ENCODE results near the gene ANK2.

The ANK2 gene

GRCh38 chr4:113008135-113008534 lies 41.3 kb upstream of the ANK2 start:
- no peak for TF ChIP-seq CTCF (IDR thresholded peaks at IDR 0.05; ENCODE audit: low read depth, low read length)
- TF ChIP-seq MAX (IDR thresholded peaks at IDR 0.05; ENCODE audit: low read depth, low read length): no peak
- TF ChIP-seq MYC (IDR thresholded peaks at IDR 0.05; ENCODE audit: low read depth, low read length): no peak
- no peak for TF ChIP-seq POLR2A (IDR thresholded peaks at IDR 0.05; ENCODE audit: extremely low read depth, insufficient read length)
- no peak overlapping the region for H3K4me3 ChIP-seq (ENCODE audit: low read depth, low read length)
- no peak for DNase-seq (ENCODE audit: low read depth)

- TF ChIP-seq CTCF (IDR thresholded peaks at IDR 0.05; ENCODE audit: low read depth, low read length) (no peak), POLR2A (IDR thresholded peaks at IDR 0.05; ENCODE audit: extremely low read depth, insufficient read length) (no peak), MAX (IDR thresholded peaks at IDR 0.05; ENCODE audit: low read depth, low read length) (no peak), MYC (IDR thresholded peaks at IDR 0.05; ENCODE audit: low read depth, low read length) (no peak)
- no peak overlapping the region for H3K4me3 ChIP-seq (ENCODE audit: low read depth, low read length)
- DNase-seq (ENCODE audit: low read depth): no peak
These were observed 40.7 kb upstream of the ANK2 start for GRCh38 chr4:113008716-113009115.

GRCh38 chr4:113009461-113009860 lies 40.0 kb upstream of the ANK2 start:
- no peak for DNase-seq (ENCODE audit: low read depth)
- TF ChIP-seq MAX (IDR thresholded peaks at IDR 0.05; ENCODE audit: low read depth, low read length) (no peak), CTCF (IDR thresholded peaks at IDR 0.05; ENCODE audit: low read depth, low read length) (no peak), MYC (IDR thresholded peaks at IDR 0.05; ENCODE audit: low read depth, low read length) (no peak), POLR2A (IDR thresholded peaks at IDR 0.05; ENCODE audit: extremely low read depth, insufficient read length) (no peak)

GRCh38 chr4:113012122-113012725 lies 37.2 kb upstream of the ANK2 start:
- TF ChIP-seq CTCF (IDR thresholded peaks at IDR 0.05; ENCODE audit: low read depth, low read length): no peak
- TF ChIP-seq MYC (IDR thresholded peaks at IDR 0.05; ENCODE audit: low read depth, low read length): no peak
- no peak for TF ChIP-seq POLR2A (IDR thresholded peaks at IDR 0.05; ENCODE audit: extremely low read depth, insufficient read length)
- TF ChIP-seq MAX (IDR thresholded peaks at IDR 0.05; ENCODE audit: low read depth, low read length): no peak
- DNase-seq (ENCODE audit: low read depth): no peak
- no peak overlapping the region for H3K4me3 ChIP-seq (ENCODE audit: low read depth, low read length)

More at GRCh38 chr4:113009461-113009860, 40.0 kb upstream of the ANK2 start:
- no peak overlapping the region for H3K4me3 ChIP-seq (ENCODE audit: low read depth, low read length)

GRCh38 chr4:113012786-113013185 lies 36.7 kb upstream of the ANK2 start:
- no peak overlapping the region for H3K4me3 ChIP-seq (ENCODE audit: low read depth, low read length)
- TF ChIP-seq POLR2A (IDR thresholded peaks at IDR 0.05; ENCODE audit: extremely low read depth, insufficient read length) (no peak), CTCF (IDR thresholded peaks at IDR 0.05; ENCODE audit: low read depth, low read length) (no peak), MYC (IDR thresholded peaks at IDR 0.05; ENCODE audit: low read depth, low read length) (no peak), MAX (IDR thresholded peaks at IDR 0.05; ENCODE audit: low read depth, low read length) (no peak)
- no peak for DNase-seq (ENCODE audit: low read depth)
